T-helper 9 cell (primary cell): Measurements from ENCODE around the gene STRIT1.

Source experiments
- DNase-seq: peaks from one replicate; pipeline ENCODE4 v3.0.0-alpha.2; 2020
- total RNA-seq, 2 donors: gene quantifications; one replicate each; lab custom pipeline; 2026; lab: John Stamatoyannopoulos, UW

The STRIT1 gene
- 0 reads per million in 2 donors for total RNA-seq

GRCh38 chr3:155293516-155293915 is at the start of gene STRIT1:
Gene STRIT1 (minus strand): TSS chr3:155293683.
- DNase-seq, result no peak

- DNase-seq, result no peak
Observed at GRCh38 chr3:155342344-155342743, 48.9 kb upstream of the STRIT1 start.

- DNase-seq, result no peak
Observed at GRCh38 chr3:155339052-155339451, 45.6 kb upstream of the STRIT1 start.

- DNase-seq, result no peak
Observed at GRCh38 chr3:155335724-155336354, 42.4 kb upstream of the STRIT1 start.

DNA sequence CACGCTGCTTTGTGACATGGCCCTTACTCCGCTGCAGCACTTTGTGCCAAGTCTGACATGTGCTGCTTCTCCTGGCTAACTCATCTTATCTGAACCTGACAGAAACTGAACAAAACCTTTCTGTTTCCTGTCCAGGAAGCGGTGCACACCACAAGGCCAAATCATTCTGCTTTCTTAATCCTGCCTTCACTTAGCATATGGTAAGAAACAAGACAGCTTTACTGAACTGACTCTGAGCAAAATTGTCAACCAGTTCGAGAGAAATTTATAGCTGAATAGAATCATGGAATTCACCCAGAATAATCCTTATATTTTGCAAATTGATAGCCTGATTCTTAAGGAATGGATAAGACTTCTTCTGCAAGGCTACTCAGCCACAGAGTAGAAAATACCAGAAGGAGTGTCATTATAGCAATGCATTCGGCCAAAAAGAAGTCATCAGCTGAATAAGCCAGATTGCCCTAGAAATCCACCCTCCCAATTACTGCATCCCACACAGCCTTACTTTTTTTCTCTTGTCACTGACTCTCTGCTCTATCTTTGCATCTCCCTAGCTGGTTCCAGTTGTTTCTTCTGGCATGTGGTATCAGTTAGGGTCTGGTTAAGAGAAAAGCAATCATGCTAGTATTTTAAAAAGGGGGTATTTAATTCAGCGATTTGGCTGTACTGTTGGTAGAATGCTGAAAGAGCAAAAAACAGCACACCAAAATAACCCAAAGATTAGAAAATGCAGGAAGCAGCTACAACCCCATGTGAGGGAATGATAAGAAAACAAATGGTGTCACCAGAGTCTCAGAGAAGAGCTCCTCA is 41.6 kb upstream of the STRIT1 start:
- no peak for DNase-seq

GRCh38 chr3:155334215-155334913 is 40.9 kb upstream of the STRIT1 start:
- DNase-seq, result no peak

DNA sequence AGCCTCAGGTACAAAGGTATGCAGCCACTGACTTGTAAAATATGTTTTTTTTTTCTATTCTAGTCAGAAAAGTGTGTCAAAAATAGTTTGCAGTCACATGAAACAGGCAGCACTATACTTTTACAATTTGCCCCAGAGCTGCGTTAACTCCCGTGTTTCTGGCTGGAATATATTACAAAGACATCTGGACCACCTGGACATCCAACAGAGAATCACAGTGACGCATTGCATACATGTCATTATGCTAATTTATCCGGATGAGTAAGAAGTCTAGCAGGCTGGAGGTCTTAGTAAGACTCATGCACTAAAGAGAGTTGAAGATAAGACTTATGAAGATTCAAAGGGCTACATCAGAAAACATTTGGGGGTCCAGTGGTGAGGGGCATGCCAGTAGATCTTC is 39.2 kb upstream of the STRIT1 start:
- DNase-seq, result no peak

DNA sequence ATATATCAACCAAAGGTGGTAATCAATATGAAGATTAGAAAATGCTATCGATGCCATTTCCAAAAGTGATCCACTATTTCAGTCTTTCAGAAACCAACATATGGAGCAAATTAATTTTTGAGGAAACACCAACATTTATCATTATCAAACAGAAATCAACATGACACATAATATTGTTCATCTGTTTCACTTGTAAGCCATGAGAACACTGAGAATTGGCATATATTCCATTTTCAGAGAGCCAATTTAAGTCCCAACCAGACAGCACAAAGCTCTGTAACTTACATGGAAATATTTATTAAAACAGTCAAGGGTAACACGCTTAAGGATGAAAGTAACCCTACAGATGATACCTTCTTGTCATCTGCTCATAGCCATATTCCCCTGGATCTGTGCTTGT is 37.6 kb upstream of the STRIT1 start:
- no peak for DNase-seq

DNA sequence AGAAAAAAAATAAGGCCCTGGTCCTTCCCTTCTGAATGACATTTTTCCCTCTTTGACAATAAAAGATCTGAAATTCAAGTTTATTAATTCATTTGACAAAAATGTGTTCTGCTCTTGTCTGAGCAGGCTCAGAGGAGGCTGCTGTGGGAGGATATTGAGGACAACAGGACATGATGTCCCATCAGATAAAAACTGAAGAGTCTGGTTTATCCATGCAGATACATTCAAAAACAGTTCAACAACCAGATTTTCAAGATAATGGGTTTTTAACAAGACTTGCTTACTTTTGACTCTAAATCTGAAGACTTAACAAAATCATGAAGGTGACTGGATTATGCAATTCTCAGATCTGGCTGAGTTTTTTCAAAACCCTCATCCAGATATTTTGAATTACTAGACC is 36.9 kb upstream of the STRIT1 start:
- DNase-seq, result no peak

DNA sequence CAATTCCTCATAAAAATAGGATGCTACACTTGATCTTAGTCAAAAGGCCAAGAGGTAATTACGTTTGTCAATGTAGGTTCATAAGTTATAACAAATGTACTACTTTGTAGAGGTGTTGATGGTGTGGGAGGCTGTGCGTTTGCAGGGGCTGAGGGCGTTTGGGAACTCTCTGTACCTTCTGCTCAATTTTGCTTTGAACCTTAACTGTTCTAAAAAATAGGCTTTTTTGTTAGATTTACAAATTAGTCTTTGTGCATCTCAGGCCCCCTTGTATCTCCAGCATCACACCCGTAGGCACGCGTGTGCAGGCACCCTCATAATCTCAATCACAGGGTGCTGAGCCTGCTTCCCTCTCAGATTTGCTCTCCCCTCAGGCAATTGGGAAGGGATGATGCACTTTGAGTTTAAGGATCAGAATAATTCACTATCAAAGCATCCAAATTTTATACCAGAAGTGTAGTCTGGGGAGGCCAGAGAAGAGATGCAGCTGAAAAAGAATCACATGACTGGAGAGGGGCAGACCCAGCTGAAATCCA is 36.1 kb upstream of the STRIT1 start:
- no peak for DNase-seq

DNA sequence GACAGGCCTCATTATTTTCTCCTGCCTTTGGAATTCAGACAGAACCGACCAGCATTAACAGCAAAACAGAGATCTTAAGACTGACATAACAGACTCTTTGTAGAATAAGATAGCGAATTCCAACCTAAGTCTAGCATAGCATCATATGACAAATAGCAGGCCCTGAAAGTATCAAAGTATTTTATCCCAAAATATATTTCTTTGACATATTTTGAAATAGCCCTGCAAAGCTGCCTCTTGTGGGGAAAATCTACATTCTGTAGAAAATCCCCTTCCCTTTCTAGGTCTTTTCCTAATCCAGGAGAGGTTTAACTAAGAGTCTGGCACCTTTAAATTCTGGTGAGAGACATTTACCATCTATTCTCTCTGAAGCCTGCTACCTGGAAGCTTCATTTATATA is 34.4 kb upstream of the STRIT1 start:
- no peak for DNase-seq

DNA sequence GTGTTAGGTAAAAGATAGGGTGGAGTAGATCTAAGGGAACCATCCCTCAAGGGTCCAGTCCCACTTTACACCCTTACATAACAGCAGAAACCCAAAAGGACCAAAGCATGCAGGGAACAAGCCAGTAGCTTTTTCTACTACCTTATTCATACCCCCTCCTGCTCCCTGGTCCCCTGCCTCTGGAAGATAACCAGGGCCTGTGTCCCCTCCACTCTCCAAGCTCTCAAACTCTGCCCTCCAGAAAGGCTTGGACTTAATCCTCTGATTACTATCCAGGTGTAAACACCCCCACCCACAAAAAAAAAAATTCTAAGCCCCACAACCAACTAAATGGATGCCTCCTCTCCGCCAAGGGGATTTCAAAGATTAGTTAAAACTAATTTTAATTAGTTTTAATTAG is 33.9 kb upstream of the STRIT1 start:
- no peak for DNase-seq

GRCh38 chr3:155326901-155327300 is 33.4 kb upstream of the STRIT1 start:
- DNase-seq, result no peak

- DNase-seq, result no peak
Observed at GRCh38 chr3:155326244-155326643, 32.8 kb upstream of the STRIT1 start.

DNA sequence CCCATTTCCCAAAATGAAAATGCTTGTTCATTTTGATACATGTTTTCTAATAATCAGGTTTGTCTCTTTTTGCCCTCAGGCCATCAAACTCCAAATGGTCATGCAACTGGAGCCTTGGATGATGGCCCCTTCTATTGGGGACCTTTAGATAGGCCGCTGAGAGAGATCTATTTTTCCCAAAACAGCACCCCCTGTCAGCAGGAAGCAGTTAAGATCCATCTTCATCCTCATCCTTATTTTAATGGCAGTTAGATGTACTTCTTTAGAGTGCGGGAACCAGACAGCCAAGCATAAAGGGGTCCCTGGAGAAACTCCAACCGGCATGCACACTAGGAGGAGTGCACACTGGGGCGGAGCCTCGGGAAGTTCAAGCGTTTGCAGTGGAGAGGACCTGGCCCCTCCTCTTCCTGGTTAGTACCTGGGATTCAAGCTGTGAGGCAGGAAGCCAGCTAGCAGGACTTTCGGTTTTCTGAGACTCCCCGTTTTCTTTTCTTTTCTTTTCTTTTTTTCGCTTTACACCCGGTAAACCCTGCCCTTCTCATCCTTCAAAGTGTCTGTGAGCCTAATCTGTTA is 31.9 kb upstream of the STRIT1 start:
- no peak for DNase-seq

- no peak for DNase-seq
Observed at GRCh38 chr3:155323063-155323666, 29.7 kb upstream of the STRIT1 start.

- DNase-seq, result no peak
Observed at GRCh38 chr3:155321418-155321817, 27.9 kb upstream of the STRIT1 start.

- DNase-seq, result no peak
Observed at GRCh38 chr3:155320934-155321333, 27.5 kb upstream of the STRIT1 start.

GRCh38 chr3:155318740-155319139 is 25.3 kb upstream of the STRIT1 start:
- no peak for DNase-seq

- no peak for DNase-seq
Observed at GRCh38 chr3:155317211-155317610, 23.7 kb upstream of the STRIT1 start.

DNA sequence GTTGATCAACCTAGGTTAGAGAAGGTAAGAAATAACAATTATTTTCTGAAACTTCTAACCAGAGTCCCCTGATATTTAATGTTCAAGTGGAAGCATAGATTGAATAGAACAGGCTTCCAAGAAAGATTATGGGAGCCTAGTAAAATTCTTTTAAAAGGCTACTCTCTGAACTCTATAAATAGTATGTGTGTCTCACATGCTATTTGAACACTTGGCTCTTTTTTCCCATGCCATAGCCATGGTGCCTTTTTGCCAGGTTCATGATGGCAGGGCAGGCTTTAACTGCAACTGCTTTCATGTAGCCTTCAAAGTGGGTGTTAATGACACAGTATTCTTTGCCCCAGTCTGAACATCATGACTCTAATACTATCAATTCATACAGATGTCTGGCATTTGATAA is 22.9 kb upstream of the STRIT1 start:
- no peak for DNase-seq

DNA sequence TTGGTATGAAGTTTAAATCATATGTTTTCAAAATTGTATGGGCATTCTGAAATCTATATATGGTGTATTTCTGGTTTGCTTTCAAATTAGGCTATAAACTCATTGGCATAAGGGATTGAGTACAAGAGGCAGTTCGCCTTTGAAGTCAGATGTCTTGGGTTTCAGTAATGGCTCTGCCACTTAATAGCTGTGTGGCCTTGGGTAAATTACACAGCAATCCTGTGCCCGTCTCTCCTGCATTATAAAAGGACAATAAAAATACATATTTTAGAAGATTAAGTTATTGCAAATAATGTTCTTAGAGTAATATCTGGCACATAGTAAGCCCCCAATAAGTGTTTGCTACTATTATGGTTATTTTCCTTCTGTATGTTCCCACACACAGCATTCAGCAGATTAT is 20.4 kb upstream of the STRIT1 start:
- no peak for DNase-seq

- DNase-seq, result no peak
Observed at GRCh38 chr3:155313300-155313699, 19.8 kb upstream of the STRIT1 start.
